Fibroblast of villous mesenchyme (primary cell): Measurements from ENCODE around the gene PRR29. TPM values are rescaled to one million over a fixed set of nuclear protein-coding genes. Genes with fewer than 3 reads are reported as not detected.
"Not testable (repeated sequence)": the region's sequence is repeated elsewhere in the genome, so short reads cannot be mapped to it uniquely, and the experiment has no call there.

Source experiments
- DNase-seq: peaks from one replicate; pipeline ENCODE4 v3.0.0-alpha.2; 2010; ENCODE audit warnings: low read depth
- H3K4me3 ChIP-seq: 2 replicates; pipeline ENCODE4 v1.5.1; 2011; ENCODE audit warnings: low read depth, mild to moderate bottlenecking, low read length
- total RNA-seq: library from RNA; depleted of rRNA; stranded (reverse); fragments of >200 nt; gene quantifications from 2 replicates; pipeline ENCODE4 v1.2.3, GENCODE V29; 2012
- TF ChIP-seq, protein P1 (sequence below): IDR thresholded peaks from 2 replicates; pipeline ENCODE4 v1.5.1; 2012; ENCODE audit warnings: low read depth, mild to moderate bottlenecking, low read length; ENCODE audit not compliant: insufficient read depth

The PRR29 gene
- total RNA-seq, 1 donor: under 0.01 TPM

DNA sequence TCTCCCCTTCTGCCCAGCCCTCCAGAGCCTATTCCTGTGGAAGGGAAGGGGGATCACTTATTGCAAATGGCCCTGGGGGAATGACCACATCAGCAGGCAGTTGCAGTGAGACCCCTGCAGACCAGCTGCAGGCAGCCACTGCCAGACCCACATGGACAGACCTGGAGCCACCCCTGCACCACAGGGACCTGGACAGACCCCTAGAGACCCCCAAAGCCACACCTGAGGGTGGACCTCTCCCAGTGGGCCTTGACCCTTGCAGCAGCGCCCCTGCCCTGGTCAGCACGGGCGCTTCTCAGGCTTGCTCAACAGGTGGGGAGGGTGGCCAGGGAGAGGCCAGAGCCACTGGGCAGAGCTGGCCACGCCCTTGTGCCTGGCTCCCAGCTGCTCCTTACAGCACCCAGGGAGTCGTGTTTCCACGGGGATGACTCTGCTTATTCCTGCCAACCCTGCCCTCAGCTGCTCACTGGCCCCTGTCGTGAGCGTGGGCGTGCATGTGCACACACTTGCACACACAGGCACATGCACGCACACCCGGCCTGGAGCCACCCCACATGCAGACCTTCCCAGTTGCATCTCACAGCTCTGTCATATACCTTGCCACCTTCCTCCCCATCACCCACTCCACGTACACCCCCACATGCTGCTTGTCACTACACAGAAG lies 24.1 kb upstream of the PRR29 start:
- no peak for DNase-seq
- no peak overlapping the region for H3K4me3 ChIP-seq
- TF ChIP-seq, protein P1, sequence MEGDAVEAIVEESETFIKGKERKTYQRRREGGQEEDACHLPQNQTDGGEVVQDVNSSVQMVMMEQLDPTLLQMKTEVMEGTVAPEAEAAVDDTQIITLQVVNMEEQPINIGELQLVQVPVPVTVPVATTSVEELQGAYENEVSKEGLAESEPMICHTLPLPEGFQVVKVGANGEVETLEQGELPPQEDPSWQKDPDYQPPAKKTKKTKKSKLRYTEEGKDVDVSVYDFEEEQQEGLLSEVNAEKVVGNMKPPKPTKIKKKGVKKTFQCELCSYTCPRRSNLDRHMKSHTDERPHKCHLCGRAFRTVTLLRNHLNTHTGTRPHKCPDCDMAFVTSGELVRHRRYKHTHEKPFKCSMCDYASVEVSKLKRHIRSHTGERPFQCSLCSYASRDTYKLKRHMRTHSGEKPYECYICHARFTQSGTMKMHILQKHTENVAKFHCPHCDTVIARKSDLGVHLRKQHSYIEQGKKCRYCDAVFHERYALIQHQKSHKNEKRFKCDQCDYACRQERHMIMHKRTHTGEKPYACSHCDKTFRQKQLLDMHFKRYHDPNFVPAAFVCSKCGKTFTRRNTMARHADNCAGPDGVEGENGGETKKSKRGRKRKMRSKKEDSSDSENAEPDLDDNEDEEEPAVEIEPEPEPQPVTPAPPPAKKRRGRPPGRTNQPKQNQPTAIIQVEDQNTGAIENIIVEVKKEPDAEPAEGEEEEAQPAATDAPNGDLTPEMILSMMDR: no peak

- TF ChIP-seq, protein P1: no peak
- no peak for DNase-seq
- no peak overlapping the region for H3K4me3 ChIP-seq
These were observed 23.5 kb upstream of the PRR29 start for GRCh38 chr17:63974594-63975192.

DNA sequence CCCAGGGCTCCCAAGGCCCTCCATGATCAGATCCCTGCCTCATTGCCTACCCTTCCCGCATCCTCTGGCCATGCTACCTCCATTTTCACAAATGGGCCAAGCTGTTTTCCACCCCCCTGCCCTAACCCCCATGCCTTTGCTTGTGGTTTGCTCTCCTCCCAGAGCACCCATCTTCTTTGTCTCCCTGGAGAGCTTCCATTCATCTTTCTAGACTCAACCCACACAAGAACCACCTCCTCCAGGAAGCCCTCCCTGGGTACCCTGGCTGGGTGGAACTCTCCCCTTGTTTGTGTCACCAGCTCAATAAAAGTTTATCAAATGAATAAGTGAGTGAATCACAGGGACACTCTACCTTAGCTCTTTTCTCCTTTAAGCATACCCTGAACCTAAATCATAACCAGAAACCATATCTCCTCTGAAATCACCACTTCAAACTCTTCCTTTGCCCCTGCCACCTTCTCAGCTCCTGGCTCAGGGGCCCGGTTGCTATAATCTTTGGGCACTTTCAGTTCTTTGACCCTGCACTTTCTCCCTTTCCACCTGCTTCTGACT lies 22.5 kb upstream of the PRR29 start:
- DNase-seq: no peak
- no peak overlapping the region for H3K4me3 ChIP-seq
- TF ChIP-seq, protein P1: no peak

DNA sequence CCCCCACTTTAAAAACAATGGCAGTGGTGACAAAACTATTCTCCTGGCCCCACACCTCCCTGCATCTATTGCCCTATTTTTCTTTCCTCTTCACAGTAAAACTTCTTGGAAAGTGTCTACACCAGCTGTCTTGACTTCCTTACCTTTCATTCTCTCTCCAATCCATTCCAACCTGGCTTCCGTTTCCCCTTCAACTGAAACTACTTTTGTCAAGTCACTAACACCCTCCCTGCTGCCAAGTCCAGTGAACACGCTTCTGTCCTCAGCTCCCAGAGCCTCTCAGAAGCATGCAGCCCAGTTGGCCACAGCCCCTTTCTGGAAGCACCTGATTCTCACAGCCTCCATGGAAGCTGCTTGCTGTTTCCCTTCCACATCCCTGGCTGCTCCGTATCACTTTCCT lies 21.4 kb upstream of the PRR29 start:
- H3K4me3 ChIP-seq: no peak overlapping the region
- DNase-seq: no peak
- TF ChIP-seq, protein P1: no peak

- no peak overlapping the region for H3K4me3 ChIP-seq
- TF ChIP-seq, protein P1: no peak
- no peak for DNase-seq
These were observed 19.6 kb upstream of the PRR29 start for GRCh38 chr17:63978272-63979200.

GRCh38 chr17:63982641-63983040 lies 15.5 kb upstream of the PRR29 start:
- not testable (repeated sequence) for H3K4me3 ChIP-seq, DNase-seq

- no peak for DNase-seq
These were observed 14.8 kb upstream of the PRR29 start for GRCh38 chr17:63983320-63983719.

More at GRCh38 chr17:63983320-63983719, 14.8 kb upstream of the PRR29 start:
- TF ChIP-seq, protein P1: no peak
- no peak overlapping the region for H3K4me3 ChIP-seq
